ENCODE measurements around the gene AHDC1.
"Not testable (repeated sequence)": the region's sequence is repeated elsewhere in the genome, so short reads cannot be mapped to it uniquely, and the experiment has no call there.

The AHDC1 gene

DNA sequence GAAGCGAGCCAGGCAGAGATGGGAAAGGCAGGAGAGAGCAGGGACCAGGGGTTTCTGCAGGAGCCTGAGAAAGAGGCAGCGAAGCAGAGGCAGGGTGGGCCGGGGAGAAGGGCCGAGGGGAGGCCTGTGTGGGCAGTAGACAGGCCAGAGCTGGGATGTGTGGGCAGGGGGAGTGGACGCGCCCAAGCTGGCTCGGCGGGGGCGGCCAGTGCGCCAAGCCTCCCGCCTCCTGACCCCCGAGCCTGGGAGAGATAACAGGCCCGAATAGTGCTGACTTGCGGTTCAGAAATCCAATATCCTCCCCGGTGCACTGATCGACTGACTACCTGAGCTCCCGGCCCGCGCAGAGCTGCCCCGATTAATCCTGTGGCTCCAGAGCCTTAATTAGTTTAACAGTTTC lies 41.9 kb downstream of the AHDC1 start:
- no peak for DNase-seq

DNA sequence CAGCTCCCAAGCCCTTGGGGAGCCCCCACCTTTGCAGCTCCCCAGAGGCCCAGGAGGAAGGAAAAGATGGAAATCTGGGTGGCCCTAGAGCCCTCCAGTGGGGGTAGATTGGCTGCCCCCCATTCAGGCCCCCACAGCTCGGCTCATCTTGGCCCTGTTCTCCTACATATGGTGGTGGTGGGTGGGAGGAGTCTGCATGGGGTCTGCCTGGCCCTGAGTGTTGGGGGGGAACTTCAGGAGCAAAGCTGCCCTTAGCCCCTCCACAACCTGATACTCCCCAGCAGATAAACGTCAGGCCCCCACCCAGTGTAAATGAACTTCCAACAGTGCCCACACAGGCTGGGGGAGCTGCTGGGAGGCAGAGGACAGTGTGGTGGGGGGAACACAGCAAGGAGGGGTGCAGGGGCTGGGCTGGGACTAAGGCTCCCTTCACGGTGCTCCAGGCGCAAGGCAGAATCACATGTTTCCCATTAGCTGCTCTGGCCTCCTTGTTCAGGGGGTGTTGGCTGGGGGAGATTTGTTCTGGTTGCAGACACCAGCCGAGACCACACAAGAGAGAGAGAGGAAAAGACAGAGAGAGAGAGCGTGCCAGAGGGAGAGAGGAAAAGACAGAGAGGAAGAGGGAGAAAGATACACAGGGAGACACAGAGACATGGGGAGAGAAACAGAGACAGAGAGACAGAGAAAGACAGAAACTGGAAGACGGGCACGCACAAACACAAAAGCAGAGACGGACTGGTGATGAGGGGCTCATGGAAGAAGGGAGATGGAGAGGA lies 42.6 kb downstream of the AHDC1 start:
- DNase-seq = no peak

DNA sequence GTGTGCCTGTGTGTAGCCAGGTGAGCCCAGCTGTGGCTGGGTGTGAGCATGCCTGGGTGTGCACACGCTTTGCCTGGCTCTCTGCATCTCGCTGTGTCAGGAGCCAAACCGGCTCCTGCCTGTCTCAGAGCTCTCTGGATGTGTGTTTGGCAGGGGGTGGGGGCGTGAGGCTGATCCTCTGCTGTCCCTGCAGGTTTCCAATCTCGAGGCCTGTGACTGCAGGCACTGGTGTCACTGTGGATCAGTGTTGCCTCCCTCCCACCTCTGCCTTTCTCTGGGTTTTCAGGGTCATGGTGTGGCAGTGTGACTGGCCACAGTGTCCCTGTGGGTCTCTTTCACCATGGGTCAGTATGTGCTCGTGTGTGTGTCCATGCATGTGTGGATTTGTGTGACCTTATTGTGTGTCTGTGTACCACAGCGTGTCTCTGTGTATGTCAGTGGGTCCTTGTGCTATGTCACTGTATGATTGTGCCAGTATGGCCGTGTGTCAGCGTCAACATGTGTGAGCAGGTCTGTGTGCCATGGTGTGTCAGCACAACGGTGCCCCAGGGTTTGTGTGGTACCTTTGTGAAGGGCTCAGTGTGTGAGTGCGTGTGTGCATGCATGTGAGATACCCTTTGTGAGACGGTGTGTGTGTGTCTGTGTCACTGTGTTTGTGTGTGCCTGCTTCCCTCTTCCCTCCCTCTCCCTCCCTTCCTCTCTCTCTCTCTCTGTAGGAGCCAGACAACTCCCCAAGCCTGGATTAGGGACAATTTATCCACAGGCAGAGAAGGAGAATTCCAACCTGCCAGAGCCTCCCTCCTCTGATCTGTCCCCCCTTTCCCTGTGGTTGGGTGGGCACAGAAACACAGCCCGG lies 43.4 kb downstream of the AHDC1 start:
- no peak for DNase-seq

DNA sequence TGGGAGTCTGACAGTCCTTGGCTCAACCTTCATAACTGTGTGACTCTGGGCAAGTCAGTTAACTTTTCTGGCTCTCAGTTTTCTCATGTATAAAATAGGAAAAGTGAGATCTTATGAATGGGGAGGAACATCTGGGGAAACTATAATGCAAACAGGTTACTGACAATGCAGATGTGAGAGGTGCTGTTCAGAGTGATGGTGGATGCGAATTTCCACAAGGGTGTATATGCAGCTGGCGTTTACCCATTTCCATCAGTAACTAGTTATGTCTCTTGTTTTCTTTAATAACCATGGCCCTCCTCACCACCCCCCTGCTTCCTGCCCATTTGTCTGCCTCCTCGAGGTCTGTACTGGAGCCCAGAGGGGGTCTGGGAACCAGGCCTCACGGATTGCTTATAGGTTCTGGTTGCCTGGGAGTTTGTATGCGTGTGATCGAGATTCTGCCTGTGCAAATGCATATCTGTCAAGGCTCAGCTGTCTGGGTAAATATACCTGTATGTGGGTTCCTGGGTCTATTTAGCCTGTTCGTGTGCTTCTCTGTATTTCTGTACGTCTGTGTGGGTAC lies 44.4 kb downstream of the AHDC1 start:
- no peak for DNase-seq

DNA sequence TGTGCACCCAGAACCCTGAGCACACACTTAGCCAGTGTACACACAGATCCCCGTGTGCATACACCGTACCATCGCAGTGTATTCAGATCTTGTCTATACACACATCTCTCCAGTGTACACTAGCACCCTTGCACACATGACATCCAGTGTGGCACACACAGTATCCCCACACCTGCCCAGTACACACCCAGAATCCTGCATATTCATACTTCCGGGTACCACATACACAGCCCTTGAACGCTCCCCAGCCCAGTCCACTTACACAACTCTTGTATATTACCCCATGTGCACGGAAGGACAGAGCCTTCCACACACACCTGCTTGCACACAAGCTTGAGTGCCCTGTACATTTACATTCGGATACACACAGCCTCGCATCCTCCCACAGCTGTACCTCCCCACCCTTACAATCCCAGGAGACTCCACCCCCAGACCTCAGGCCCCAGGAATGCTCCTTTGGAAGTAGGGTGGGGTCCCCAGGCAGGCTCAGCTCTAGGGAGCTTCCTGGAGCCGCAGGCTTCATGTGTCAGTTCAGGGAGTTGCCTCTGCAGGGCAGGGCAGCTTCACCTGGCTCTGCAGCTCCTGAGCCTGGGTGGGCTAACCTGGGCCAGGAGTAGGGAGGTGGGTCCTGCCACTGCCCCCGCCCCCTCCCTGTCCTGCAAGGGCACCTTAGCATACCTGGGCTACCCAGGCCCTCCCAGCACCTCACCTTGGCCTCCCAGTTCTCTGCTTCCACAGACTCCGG lies 46.2 kb downstream of the AHDC1 start:
- no peak for DNase-seq

DNA sequence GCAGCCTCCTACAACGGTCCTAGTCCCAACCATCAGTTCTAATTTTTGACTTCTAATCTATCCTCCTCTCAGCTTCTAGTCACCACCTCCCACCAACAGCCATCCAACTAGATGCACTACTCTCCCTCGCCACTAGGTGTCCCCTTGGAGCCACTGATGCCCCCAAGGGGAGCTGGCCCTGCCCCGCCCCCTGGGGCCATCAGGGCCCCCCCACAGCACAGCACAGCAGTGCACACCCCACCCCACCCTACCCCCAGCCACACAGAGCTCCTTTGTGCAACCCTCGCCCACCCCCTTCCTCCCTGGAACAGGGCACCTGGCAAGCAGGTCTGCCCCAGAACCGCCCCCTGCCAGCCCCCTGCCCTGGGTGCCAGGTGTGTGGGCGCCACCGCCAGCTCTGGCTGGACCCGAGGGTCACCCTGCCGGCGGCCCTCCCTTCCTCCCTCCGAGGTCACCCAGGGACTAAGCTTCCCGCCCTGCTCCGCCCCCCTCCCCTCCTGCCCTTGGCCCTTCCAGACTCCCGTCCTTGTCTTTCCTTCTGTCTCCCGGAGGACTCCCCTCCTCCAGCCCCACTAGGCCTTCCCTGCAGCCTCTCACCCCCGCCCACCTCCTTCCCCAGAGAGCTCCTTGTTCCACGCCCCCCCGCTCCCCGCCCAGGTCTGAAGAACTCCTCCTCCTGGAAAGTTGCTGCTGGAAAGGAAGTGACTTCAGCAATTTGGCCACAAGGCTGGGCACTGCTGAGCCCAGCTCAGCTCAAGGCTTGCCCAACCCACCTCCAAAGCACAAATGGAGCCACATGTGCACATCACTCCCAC lies 47.0 kb downstream of the AHDC1 start:
- DNase-seq = peak; percentile 95

DNA sequence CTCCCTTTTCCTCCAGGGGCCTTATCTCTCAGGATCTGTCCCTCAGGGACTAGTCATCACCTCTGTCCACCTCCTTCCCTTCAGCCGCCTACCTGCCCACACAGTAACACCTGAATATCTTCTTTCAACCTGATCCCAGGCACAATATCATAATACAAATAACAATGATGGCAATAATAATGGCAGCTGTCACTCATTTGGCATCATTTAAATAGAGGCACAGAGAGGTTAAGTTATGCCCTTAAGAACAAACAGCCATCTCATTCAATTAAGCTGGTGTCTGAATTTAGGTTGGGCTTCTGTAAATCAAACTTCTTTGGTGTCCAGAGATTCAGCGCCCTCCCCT lies 47.5 kb downstream of the AHDC1 start:
- no peak for DNase-seq

DNA sequence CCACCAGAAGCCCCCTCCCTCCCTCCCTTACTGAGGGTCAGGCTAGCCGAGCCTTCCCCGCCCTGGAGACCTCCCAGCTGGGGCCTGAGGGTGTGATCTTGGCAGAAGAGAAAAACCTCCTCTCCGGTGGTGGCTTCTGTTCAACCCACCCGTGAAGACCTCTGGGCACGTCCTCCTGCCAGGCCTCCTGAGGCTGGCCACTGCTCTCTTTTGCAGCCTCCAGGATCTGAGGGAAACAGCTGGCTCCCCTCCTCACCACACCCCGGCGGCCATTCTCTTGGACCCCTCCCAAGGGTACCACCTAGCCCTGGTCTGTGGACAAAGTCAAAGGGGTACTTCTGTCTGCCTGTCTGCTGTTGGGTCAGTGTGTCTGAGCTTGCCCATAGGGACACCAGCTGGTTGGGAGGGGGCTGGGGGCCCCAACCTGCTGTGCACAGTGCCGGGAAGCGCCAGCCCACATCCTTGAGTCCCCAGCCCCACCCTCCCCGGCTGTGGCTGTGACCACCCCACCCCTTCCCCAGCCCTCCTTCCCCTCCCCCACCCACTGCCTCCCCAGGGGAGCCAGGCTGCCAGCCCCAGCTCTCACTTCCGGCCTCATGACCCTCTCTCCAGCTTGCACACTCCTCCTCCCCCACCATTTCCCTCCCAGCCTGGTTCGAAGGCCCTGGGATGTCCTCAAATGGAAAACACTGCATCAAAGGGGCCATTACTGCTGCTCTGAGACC lies 48.1 kb downstream of the AHDC1 start:
- DNase-seq = no peak

DNA sequence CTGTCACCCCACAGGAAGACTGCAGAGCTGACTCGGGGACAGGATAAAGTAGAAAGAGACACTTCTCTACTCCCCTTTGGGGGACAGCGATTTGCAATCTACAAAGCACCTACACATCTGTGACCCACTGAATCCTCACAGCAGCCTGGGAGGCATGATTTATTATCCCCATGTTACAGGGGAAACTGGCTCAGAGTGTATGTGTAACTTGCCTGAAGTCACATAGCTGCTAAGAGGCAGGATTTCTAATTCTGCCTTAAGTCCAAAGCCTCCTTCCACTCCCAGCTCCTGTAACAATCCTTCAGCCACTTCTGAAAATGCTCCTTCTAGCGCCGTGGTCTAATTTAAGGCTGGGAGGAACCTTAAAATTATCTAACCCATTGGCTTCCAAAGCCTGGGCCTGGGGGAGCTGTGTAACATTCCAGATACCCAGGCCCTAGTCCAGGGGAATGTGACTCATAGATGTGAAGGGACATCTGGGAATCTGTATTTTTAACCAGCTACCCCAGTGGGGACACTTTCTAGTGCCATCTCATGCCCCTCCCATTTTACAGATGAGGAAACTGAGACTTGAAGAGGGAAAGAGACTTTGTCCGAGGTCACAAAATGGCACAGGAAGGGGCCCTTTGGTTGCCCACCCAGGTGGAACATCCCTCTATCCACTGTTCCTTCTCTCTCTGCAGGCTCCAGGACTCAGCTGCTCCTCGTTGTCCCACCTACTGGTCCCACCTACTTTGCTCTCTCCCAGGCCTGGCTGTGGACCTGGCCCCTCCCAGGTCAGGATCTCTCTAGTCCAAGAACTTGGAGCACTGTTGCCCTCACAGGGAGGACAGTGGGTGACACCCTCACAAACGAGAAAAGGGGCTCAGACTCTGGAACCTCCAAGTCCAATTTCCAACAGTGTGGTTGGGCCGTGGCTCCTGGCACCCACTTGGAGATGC lies 48.9 kb downstream of the AHDC1 start:
- DNase-seq = no peak

DNA sequence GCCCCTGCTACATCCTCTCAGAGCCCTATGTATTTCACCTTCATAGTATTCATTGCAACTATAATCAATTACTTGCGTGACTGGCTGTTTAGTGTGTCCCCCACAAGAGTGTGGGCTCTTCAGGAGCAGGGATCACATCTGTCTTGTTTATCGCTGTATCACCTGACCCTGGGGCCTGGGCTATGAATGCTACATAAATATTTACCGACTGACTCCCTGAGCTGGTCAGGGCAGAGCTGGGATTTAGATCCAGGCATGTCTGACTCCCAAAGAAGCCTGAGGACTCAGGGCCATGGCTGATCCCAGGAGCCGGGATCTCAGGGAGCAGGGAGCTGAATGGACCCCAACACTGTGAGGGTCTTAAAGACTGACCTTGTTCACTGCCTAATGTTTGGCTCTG lies 49.7 kb downstream of the AHDC1 start:
- DNase-seq = no peak

DNA sequence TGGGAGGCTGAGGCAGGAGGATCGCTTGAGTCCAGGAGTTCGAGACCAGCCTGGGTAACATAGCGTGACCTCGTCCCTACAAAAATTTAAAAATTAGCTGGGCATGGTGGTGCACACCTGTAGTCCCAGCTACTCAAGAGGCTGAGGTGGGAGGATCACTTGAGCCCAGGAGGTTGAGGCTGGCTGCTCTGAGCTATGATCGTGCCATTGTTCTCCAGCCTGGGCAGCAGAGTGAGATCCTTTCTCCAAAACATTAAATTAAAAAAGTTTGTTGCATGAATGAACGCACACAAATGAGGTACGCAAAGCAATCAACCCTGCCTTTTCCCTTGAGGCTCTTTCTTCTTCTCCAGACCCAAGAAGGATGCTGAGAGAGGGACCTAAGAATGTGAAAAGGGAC lies 50.1 kb downstream of the AHDC1 start:
- DNase-seq = not testable (repeated sequence)

DNA sequence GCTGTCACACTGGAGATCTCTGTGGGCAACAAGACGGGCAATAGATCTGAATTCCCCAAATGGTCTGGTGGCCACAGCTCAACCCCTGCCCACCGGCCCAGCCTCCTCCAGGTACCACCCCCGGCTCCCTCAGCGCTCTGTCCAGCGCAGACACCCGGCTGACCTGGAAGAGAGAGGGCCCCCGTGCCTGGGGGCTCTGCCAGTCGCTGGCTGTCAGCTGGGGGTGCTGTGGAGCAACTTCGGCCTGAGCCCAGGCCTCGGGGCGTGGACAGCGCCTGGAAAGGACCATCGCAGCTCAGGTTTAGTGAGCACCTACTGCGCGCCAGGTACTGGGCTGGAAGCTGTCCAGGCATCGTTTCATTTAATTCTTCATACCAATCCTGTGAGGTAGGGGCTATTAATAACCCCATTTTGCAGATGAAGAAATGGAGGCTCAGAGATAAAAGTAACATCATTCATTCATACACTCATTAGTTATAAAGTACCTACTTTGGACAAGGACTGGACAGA lies 51.0 kb downstream of the AHDC1 start:
- no peak for DNase-seq

DNA sequence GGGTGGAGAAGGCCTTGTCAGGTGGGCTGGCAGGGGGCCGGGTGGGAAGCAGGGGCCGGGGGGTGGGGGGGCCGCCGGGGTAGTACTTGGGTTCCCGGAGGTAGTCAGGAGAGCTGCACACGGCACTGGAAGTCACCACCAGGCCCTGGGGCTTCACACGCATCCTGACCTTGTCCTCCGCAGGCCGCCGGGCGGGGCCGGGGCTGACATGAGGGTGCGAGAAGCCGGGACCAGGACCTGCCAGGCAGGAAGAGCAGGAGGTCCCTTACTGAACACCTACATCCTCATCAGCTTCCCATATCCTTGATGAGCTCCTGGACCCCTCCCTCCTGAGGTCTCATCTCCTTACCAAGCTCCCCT lies 52.0 kb downstream of the AHDC1 start:
- DNase-seq = no peak

DNA sequence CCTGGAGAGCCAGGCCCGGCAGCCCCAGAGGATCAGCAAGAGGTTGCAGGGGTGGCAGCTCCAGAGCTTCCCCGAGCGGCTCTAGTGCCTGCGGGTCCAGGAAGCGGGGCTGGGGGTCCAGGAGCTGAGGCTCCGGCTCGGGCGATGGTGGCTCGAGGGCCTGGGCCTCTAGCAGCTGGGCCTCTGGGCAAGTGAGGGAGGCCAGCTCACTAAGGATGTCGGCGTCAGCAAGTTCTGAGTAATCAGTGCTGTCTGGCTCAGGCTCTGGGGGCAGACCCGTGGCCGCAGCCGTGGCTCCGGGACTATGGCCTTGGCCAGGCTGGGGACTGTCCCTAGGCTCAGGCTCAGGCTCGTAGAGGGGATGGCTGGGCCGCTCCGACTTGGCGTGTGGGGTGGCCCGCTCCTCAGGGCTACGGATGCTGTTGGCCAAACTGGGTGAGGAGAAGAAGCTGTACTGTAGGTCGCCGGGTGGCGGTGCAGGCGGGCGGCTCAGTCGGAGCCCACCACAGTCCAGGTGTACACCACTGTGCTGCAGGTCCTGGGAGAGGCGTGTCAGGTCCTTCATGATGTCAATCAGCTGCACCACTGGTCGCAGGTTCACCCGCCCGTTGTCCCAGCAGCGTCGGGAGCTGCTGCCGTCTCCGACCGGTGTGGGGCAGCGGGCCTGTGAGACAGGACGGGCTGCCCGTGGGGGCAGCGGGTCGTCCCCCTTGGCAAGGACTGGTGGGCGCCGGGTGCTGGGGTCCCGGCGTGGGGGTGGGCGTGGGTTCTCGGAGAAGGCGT lies 52.6 kb downstream of the AHDC1 start:
- DNase-seq = no peak

DNA sequence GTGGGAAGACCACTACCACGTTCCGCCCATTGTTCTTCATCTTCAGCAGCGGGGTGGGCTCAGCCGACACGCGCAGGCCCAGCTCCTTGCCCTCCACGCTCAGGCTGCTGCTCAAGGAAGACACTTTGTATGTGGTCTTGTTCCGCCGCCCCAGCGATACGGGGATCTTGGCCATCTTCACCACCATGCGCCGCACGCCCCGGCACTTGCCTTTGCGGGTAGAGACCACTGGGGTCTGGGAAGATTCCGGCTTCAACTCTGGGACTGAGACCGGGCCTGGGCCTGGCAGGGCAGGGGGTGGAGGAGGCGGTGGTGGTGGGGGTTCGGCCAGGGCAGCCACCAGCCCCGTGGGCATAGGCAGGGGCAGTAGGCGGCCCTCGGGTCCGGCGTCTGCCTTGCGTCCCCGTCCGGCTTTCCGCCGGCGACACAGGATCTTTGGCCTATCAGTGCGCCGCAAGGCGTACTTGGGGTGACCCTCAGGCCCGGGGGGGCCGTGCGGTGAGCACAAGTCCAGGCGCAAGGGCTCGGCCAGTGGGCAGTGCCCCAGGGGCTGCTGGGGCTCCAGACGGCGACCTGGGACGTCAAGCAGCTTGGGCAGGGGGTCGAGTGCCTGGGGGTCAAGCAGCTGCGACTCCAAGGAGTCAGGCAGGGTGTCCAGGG lies 53.3 kb downstream of the AHDC1 start:
- DNase-seq = no peak

DNA sequence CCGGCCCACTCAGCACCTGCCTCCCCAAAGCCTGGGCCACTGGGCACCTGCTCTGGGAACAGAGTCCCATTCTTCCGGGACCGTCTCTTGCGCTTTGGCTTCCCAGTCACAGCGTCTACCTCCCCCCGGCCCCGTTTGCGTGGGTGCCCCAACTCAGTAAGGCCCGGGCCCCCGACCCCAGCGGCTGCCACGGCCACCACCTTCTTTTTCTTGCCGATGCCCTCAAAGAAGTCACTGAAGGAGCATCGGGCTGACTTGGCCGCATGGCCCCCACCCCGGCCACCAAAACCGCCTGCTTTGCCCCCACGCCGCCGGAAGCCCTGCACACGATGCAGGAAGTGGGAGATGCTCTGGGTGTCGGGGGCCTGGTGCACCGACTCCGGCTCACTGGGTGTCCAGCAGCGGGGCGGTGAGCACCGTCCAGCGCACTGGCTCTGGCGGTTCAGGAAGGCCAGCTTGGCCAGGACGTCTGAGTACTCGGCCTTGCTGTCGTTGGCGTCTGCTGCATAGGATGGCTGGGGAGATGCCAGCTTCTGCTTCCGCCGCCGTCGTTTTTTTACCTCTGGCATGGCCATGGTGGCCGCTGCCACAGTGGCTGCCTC lies 54.0 kb downstream of the AHDC1 start:
- DNase-seq = no peak

DNA sequence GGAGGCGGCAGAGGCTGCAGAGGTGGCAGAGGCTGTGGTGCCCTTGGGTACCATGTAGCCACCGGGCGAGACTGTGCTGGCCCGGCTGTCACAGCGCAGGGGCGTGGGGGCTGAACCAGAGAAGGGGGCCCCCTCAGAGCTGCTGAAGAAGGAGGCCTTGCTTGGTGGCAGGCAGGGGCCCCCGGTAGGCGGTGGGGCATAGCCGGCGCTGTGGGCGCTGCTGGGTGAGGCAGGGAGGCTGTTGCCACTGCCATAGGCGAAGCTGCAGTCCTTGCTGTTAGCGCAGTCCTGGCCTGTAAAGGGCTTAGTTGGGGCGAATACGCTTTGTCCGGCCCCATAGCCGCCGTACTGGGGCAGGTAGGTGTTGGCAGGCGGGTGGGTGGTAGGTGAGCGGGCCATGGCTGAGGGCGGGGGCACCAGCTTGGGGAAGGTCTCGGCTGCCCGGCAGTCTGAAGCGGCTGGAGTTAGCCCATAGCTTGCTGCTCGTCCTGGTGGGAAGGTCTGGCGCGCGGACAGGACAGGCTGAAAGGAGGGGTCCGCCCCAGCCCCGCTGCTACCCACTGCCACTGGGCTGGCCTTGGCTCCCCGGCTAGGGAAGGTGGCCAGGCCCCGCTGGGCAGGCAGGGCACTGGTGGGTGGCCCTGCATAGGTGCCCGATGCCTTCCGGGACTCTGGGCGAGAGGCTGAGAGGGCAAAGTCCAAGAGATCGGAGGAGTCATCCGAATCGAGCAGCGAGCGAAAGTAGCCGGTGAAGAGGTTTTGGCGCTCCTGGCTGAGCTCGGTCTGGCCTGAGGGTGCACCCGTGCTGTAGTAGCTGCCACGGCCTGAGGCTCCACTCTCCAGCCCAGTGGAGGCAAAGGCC lies 54.9 kb downstream of the AHDC1 start:
- DNase-seq = no peak

All from inflammatory macrophage treated with lipopolysaccharide for 4 hours (primary cell).